Endothelial cell of umbilical vein (primary cell): ENCODE results near the gene ERVK3-1.
"Not testable (repeated sequence)": the region's sequence is repeated elsewhere in the genome, so short reads cannot be mapped to it uniquely, and the experiment has no call there.

Experiments used
- CTCF ChIP-seq, 2 donors: IDR thresholded peaks; 1 replicate in 1 of 2; 2 replicates in 1 of 2; pipeline ENCODE4 v1.5.1; 2011; ENCODE audit warnings: low read length in 2 of 2, mild to moderate bottlenecking in 2 of 2, moderate library complexity in 2 of 2, control low read depth in 1 of 2, inconsistent platforms in 1 of 2, low read depth in 1 of 2; ENCODE audit not compliant: insufficient read depth in 1 of 2; ENCODE audit errors: extremely low read depth in 1 of 2
- EZH2 ChIP-seq: IDR thresholded peaks from 2 replicates; pipeline ENCODE4 v1.6.1; 2012; ENCODE audit warnings: borderline replicate concordance, low read depth, mild to moderate bottlenecking, moderate library complexity, low read length, inconsistent platforms; ENCODE audit not compliant: severe bottlenecking
- FOS ChIP-seq: IDR thresholded peaks from 2 replicates; pipeline ENCODE4 v1.6.1; 2011; ENCODE audit warnings: mild to moderate bottlenecking, low read length, moderate library complexity, borderline replicate concordance; ENCODE audit not compliant: insufficient read depth
- GATA2 ChIP-seq: IDR thresholded peaks from 2 replicates; pipeline ENCODE4 v1.7.0; 2011; ENCODE audit warnings: low read depth, mild to moderate bottlenecking, moderate library complexity, mixed read lengths, low read length; ENCODE audit not compliant: insufficient read length, insufficient read depth
- JUN ChIP-seq: IDR thresholded peaks from 2 replicates; pipeline ENCODE4 v1.6.1; 2011; ENCODE audit warnings: borderline replicate concordance, low read depth; ENCODE audit not compliant: insufficient read length, insufficient read depth
- MAX ChIP-seq: IDR thresholded peaks from 2 replicates; pipeline ENCODE4 v1.6.1; 2011; ENCODE audit not compliant: insufficient read depth, insufficient read length
- MYC ChIP-seq: IDR thresholded peaks from one replicate; pipeline ENCODE4 v1.6.1; 2011; ENCODE audit warnings: mild to moderate bottlenecking, low read depth, low read length
- POLR2A ChIP-seq: IDR thresholded peaks from 2 replicates; pipeline ENCODE4 v1.6.1; 2012; ENCODE audit warnings: low read depth, mild to moderate bottlenecking, control low read depth, low read length
- POLR2AphosphoS5 ChIP-seq: IDR thresholded peaks from 2 replicates; pipeline ENCODE4 v1.6.1; 2012; ENCODE audit warnings: low read depth, mild to moderate bottlenecking, control low read depth, low read length, moderate library complexity; ENCODE audit not compliant: insufficient read depth

GRCh38 chr19:58258259-58258658, 46.9 kb upstream of the ERVK3-1 start:
- not testable (repeated sequence) for TF ChIP-seq GATA2; CTCF (IDR thresholded peaks at IDR 0.05; ENCODE audit: extremely low read depth in 1 of 2, insufficient read depth in 1 of 2, low read depth in 1 of 2, low read length in 2 of 2); POLR2A; JUN; EZH2; POLR2AphosphoS5; FOS; MAX; MYC
